AG04450 (cell line): ENCODE data around the gene ADGRG3. TPM values are rescaled to one million over a fixed set of nuclear protein-coding genes. Genes with fewer than 3 reads are reported as not detected.
"Not testable (repeated sequence)": the region's sequence is repeated elsewhere in the genome, so short reads cannot be mapped to it uniquely, and the experiment has no call there.

Source experiments
- CTCF ChIA-PET: fragments of 300-600, 350-600 bp; formaldehyde crosslinking; extraction: SDS; loops from one replicate; lab custom pipeline; 2022; ENCODE audit warnings: antibody characterized with exemption, inconsistent platforms; lab: Charles Lee
- POLR2A ChIA-PET: fragments of 350-600 bp; formaldehyde crosslinking; extraction: SDS; loops from one replicate; lab custom pipeline; 2021; ENCODE audit warnings: antibody characterized with exemption, inconsistent platforms; lab: Yijun Ruan, JAX
- DNase-seq: peaks from one replicate; pipeline ENCODE4 v3.0.0-alpha.2; 2011; ENCODE audit warnings: low read depth, low spot score
- H3K27ac ChIP-seq: one replicate; pipeline ENCODE4 v1.5.1; 2012; ENCODE audit warnings: low read depth, low read length, control low read depth
- H3K27me3 ChIP-seq: one replicate; pipeline ENCODE4 v1.6.0; 2012; ENCODE audit warnings: low read length; ENCODE audit not compliant: control insufficient read depth, insufficient read depth
- H3K4me3 ChIP-seq: 2 replicates; pipeline ENCODE4 v1.5.1; 2011; ENCODE audit warnings: mild to moderate bottlenecking, low read depth, low read length, control low read depth
- H3K9me3 ChIP-seq: 2 replicates; pipeline ENCODE4 v1.5.1; 2012; ENCODE audit warnings: low read length; ENCODE audit not compliant: control insufficient read depth, insufficient read depth
- CTCF ChIP-seq: IDR thresholded peaks from 2 replicates; pipeline ENCODE4 v1.5.1; 2011; ENCODE audit warnings: low read depth, low read length, control low read depth, inconsistent platforms
- polyA plus RNA-seq: library from polyadenylated mRNA; depleted of rRNA; stranded (reverse); fragments of >200 nt; gene quantifications from 2 replicates; pipeline ENCODE4 v1.2.3, GENCODE V29; 2011

ADGRG3 gene
- polyA plus RNA-seq, 1 experiment: not detected

GRCh38 chr16:57728336-57729181 is 60.5 kb downstream of the ADGRG3 start:
- H3K9me3 ChIP-seq: no peaks in the 10 kb centered on the region; the same call in 1 of the 2 replicates
- H3K27ac ChIP-seq: no peak overlapping the region
- ChIA-PET CTCF (interaction anchor here (1.1 kb wide), 1 partner anchor 152 kb away, joined by 3 read pairs; no protein-coding TSS in a partner anchor), POLR2A (no interaction called here)
- H3K4me3 ChIP-seq: no peak overlapping the region
- no peak for DNase-seq
- H3K27me3 ChIP-seq: peaks cover 2% of the 10 kb centered on the region
- no peak for TF ChIP-seq CTCF

- H3K27me3 ChIP-seq: peaks cover 2% of the 10 kb centered on the region
- peaks cover 3% of the 10 kb centered on the region; the same call in 1 of the 2 replicates for H3K9me3 ChIP-seq
- POLR2A ChIA-PET: no interaction called here
- no peak overlapping the region for H3K4me3 ChIP-seq
- TF ChIP-seq CTCF: no peak
- CTCF ChIA-PET: no interaction called here
- no peak for DNase-seq
- no peak overlapping the region for H3K27ac ChIP-seq
Observed at GRCh38 chr16:57729182-57729484, 61.0 kb downstream of the ADGRG3 start.

GRCh38 chr16:57729852-57730251 is 61.7 kb downstream of the ADGRG3 start:
- H3K4me3 ChIP-seq, DNase-seq, CTCF ChIA-PET, H3K27me3 ChIP-seq, H3K9me3 ChIP-seq, POLR2A ChIA-PET, H3K27ac ChIP-seq: not testable (repeated sequence)

GRCh38 chr16:57730771-57731730 is 62.9 kb downstream of the ADGRG3 start:
- ChIA-PET POLR2A (no interaction called here), CTCF (interaction anchor here (1.0 kb wide), 2 partner anchors 140 to 141 kb away, joined by 3 read pairs; no protein-coding TSS in a partner anchor)
- no peak for TF ChIP-seq CTCF
- Histone ChIP-seq H3K4me3 (no peak overlapping the region), H3K27me3 (no peaks in the 10 kb centered on the region), H3K27ac (no peak overlapping the region), H3K9me3 (peaks cover 3% of the 10 kb centered on the region; the same call in 1 of the 2 replicates)
- no peak for DNase-seq

GRCh38 chr16:57732037-57732436 is 63.9 kb downstream of the ADGRG3 start:
- Histone ChIP-seq H3K27ac (no peak overlapping the region), H3K27me3 (no peaks in the 10 kb centered on the region), H3K9me3 (peaks cover 3% of the 10 kb centered on the region; the same call in 1 of the 2 replicates), H3K4me3 (no peak overlapping the region)
- DNase-seq: no peak
- TF ChIP-seq CTCF: no peak
- CTCF ChIA-PET: interaction anchor here (1.0 kb wide), 2 partner anchors 141 to 142 kb away, joined by 3 read pairs; no protein-coding TSS in a partner anchor
- POLR2A ChIA-PET: no interaction called here
